Sigmoid colon (tissue), 7 donors: Measurements from ENCODE around the gene FGF22. TPM values are rescaled to one million over a fixed set of nuclear protein-coding genes. Genes with fewer than 3 reads are reported as not detected.

ENCODE experiments used
- DNase-seq: peaks from one replicate; pipeline ENCODE4 v3.0.0-alpha.2; 2019
- H3K27ac ChIP-seq, 4 donors: fragments of 200-600 bp; sonication (generic); one replicate each; pipeline ENCODE4 v1.5.1; 2016 to 2019; ENCODE audit warnings: mild to moderate bottlenecking in 1 of 4
- H3K27me3 ChIP-seq, 3 donors: fragments of 200-600 bp; sonication (generic); one replicate each; pipeline ENCODE4 v1.5.1; 2019; ENCODE audit warnings: mild to moderate bottlenecking in 1 of 3
- H3K36me3 ChIP-seq, 4 donors: fragments of 200-600 bp; sonication (generic); one replicate each; pipeline ENCODE4 v1.5.1; 2016 to 2019
- H3K4me1 ChIP-seq, 4 donors: fragments of 200-600 bp; sonication (generic); one replicate each; pipeline ENCODE4 v1.5.1; 2017 to 2019
- H3K4me3 ChIP-seq, 4 donors: fragments of 200-600 bp; sonication (generic); one replicate each; pipeline ENCODE4 v1.5.1; 2017 to 2019; ENCODE audit warnings: mild to moderate bottlenecking in 2 of 4, moderate library complexity in 1 of 4
- H3K9me3 ChIP-seq, 4 donors: fragments of 200-600 bp in 3 of 4; sonication (generic) in 3 of 4; one replicate each; pipeline versions ENCODE4 v1.5.1 to v1.6.1; 2013 to 2019
- EP300 ChIP-seq, 4 donors: sonication (generic); formaldehyde crosslinking; IDR thresholded peaks; one replicate each; pipeline ENCODE4 v1.6.1; 2017; ENCODE audit warnings: antibody characterized with exemption in 4 of 4
- POLR2A ChIP-seq, 2 donors: fragments of 450-650 bp; IDR thresholded peaks; one replicate each; pipeline ENCODE4 v1.6.1; 2016; ENCODE audit warnings: antibody characterized with exemption in 2 of 2, mild to moderate bottlenecking in 2 of 2, moderate library complexity in 2 of 2
- POLR2AphosphoS5 ChIP-seq, 4 donors: sonication (generic); formaldehyde crosslinking; IDR thresholded peaks; one replicate each; pipeline ENCODE4 v1.6.1; 2017; ENCODE audit warnings: antibody characterized with exemption in 4 of 4
- WGBS, 2 donors: extraction: QIAGEN DNeasy Blood & Tissue Kit; methylation state at CpG; one replicate each; pipeline ENCODE4 v1.1.7; 2013; 5-methylcytosine and 5-hydroxymethylcytosine counted together
- intact Hi-C: fragments of 100-400 bp; cut with DNase I; formaldehyde crosslinking; loops from one replicate; pipeline ENCODE4 v1.15.1; 2023
- polyA plus RNA-seq, 3 donors: library from polyadenylated mRNA; stranded (reverse); fragments of 200-250 nt; gene quantifications; one replicate each; pipeline ENCODE4 v1.2.3, GENCODE V29; 2013
- total RNA-seq, 4 donors: library from RNA; depleted of rRNA; stranded (reverse); fragments of >200 nt; gene quantifications; one replicate each; pipeline ENCODE4 v1.1.0, GENCODE V29; 2016
- TF ChIP-seq, protein P1 (sequence below), 4 experiments: fragments of 450-650 bp in 3 of 4; fragments of 200-600 bp in 1 of 4; IDR thresholded peaks; one replicate each; pipeline ENCODE4 v1.5.1; 2016 to 2019; ENCODE audit warnings: antibody characterized with exemption in 4 of 4, mild to moderate bottlenecking in 3 of 4, moderate library complexity in 2 of 4
- donor health status: healthy with polysubstance abuse.
- donor health status: Bipolar disorder and iron deficiency.
- donor health status: healthy.

The FGF22 gene
- total RNA-seq = 1 to 10 TPM in 1 of 4 donors, under 1 TPM in 1, not detected in 2; 0.99 to 1.7 TPM
- under 1 TPM in 1 of 3 donors, not detected in 2; 0.20 TPM for polyA plus RNA-seq

DNA sequence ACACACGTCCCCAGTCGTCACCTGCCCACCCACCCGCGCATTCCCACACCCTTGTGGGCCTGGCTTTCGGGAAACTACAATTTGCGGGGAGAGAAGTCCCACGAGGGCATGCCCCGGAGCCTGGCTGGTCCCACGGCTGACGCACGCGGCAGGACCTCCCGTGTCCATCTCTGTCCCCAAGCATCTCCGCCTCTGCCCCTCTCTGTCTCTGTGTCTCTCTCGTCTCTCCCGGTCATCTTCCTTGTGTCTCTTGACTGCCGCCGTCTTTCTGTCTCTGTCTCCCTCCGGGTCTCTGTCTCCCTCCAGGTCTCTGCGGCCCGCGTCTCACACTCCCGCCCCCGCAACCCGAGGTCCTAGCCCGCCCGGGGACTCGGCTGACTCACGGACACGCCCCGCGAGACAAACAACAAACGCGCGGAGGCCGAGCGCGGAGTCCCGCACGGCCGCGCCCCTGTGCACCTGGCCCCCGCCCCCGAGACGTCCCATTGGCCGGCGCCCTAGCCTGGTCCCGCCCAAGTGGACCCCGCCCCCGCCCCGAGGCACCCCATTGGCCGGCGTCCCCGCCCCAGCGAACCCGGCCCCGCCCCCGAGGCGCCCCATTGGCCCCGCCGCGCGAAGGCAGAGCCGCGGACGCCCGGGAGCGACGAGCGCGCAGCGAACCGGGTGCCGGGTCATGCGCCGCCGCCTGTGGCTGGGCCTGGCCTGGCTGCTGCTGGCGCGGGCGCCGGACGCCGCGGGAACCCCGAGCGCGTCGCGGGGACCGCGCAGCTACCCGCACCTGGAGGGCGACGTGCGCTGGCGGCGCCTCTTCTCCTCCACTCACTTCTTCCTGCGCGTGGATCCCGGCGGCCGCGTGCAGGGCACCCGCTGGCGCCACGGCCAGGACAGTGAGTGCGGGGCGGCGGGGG is at the start of gene FGF22:
TSS of gene FGF22 (plus strand) at position 627 of the 908 bp plus-strand sequence. CDS start at position 674, 47 bp downstream.
- H3K27me3 ChIP-seq = no peaks in the 10 kb centered on the region
- H3K4me3 ChIP-seq = peak within 1 kb of the TSS; percentile 27 to 48 (median 45)
- 5% methylated on average over 109 of the region's 109 CpGs for WGBS, 2 donors
- DNase-seq = peak; percentile 96
- no peaks in the 10 kb centered on the region for H3K9me3 ChIP-seq
- TF ChIP-seq POLR2A (IDR thresholded peaks at IDR 0.05) (no peak), POLR2AphosphoS5 (IDR thresholded peaks at IDR 0.05) (no peak), EP300 (IDR thresholded peaks at IDR 0.05) (no peak)
- TF ChIP-seq, protein P1, sequence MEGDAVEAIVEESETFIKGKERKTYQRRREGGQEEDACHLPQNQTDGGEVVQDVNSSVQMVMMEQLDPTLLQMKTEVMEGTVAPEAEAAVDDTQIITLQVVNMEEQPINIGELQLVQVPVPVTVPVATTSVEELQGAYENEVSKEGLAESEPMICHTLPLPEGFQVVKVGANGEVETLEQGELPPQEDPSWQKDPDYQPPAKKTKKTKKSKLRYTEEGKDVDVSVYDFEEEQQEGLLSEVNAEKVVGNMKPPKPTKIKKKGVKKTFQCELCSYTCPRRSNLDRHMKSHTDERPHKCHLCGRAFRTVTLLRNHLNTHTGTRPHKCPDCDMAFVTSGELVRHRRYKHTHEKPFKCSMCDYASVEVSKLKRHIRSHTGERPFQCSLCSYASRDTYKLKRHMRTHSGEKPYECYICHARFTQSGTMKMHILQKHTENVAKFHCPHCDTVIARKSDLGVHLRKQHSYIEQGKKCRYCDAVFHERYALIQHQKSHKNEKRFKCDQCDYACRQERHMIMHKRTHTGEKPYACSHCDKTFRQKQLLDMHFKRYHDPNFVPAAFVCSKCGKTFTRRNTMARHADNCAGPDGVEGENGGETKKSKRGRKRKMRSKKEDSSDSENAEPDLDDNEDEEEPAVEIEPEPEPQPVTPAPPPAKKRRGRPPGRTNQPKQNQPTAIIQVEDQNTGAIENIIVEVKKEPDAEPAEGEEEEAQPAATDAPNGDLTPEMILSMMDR (IDR thresholded peaks at IDR 0.05) = no peak
- H3K27ac ChIP-seq = peak within 1 kb of the TSS; percentile 29 to 67 (median 64)
- intact Hi-C loops = loop anchor here (2.0 kb wide), 1 partner anchor 23 kb away; the partner anchor contains the start of gene RNF126
- H3K36me3 ChIP-seq = no peaks in the 10 kb centered on the region
- peaks cover 0 to 22% (median 17%) of the 10 kb centered on the region in 4 donors for H3K4me1 ChIP-seq

- H3K27ac ChIP-seq = no peak overlapping the region
- TF ChIP-seq EP300 (IDR thresholded peaks at IDR 0.05) (no peak), POLR2A (IDR thresholded peaks at IDR 0.05) (no peak), POLR2AphosphoS5 (IDR thresholded peaks at IDR 0.05) (no peak)
- TF ChIP-seq, protein P1 (IDR thresholded peaks at IDR 0.05) = no peak
- no peak overlapping the region for H3K4me3 ChIP-seq
- no peaks in the 10 kb centered on the region for H3K36me3 ChIP-seq
- intact Hi-C loops = no loop called here
- no peaks in the 10 kb centered on the region for H3K9me3 ChIP-seq
- no peak for DNase-seq
- H3K4me1 ChIP-seq = peaks cover 0 to 27% (median 23%) of the 10 kb centered on the region in 4 donors
- peaks cover 35 to 79% (median 40%) of the 10 kb centered on the region in 3 donors for H3K27me3 ChIP-seq
- WGBS, 2 donors = 1% methylated on average over 50 of the region's 50 CpGs
Measured at GRCh38 chr19:590396-590745, 49.3 kb upstream of the FGF22 start.

DNA sequence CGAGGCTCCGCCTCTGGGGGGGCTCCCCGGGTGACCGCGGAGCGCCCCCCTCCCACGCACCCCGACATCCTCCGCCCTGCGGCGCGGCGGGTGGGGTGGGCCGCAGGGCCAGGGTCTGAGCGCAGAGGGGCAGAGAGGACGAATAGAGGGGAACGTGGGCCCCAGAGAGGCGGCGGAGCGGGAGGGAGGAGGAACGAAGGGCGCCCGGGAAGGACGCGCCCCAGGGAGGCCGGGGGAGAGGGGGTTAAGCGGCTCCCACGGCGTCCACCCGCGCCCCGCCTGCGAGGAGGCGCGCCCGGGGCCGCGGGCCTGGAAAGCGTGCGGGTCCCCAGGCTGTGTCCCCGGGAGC is 49.0 kb upstream of the FGF22 start:
- WGBS, 2 donors = 9% methylated on average over 41 of the region's 41 CpGs

GRCh38 chr19:591099-591958 is 48.4 kb upstream of the FGF22 start:
- intact Hi-C loops = no loop called here
- peaks cover 33 to 70% (median 40%) of the 10 kb centered on the region in 3 donors for H3K27me3 ChIP-seq

More for the DNA sequence above, 49.0 kb upstream of the FGF22 start:
- intact Hi-C loops = no loop called here
- peaks cover 0 to 27% (median 23%) of the 10 kb centered on the region in 4 donors for H3K4me1 ChIP-seq
- no peaks in the 10 kb centered on the region for H3K9me3 ChIP-seq
- no peaks in the 10 kb centered on the region for H3K36me3 ChIP-seq
- peaks cover 33 to 77% (median 40%) of the 10 kb centered on the region in 3 donors for H3K27me3 ChIP-seq
- no peak overlapping the region for H3K4me3 ChIP-seq
- TF ChIP-seq, protein P1 (IDR thresholded peaks at IDR 0.05) = no peak
- TF ChIP-seq POLR2AphosphoS5 (IDR thresholded peaks at IDR 0.05) = no peak
- no peak for TF ChIP-seq POLR2A (IDR thresholded peaks at IDR 0.05)
- no peak for TF ChIP-seq EP300 (IDR thresholded peaks at IDR 0.05)
- no peak for DNase-seq
- no peak overlapping the region for H3K27ac ChIP-seq

More at GRCh38 chr19:591099-591958, 48.4 kb upstream of the FGF22 start:
- no peak for DNase-seq
- Histone ChIP-seq H3K9me3 (no peaks in the 10 kb centered on the region), H3K36me3 (no peaks in the 10 kb centered on the region), H3K4me3 (no peak overlapping the region), H3K4me1 (peaks cover 0 to 27% (median 23%) of the 10 kb centered on the region in 4 donors), H3K27ac (no peak overlapping the region)
- TF ChIP-seq EP300 (IDR thresholded peaks at IDR 0.05) (no peak), POLR2A (IDR thresholded peaks at IDR 0.05) (no peak), POLR2AphosphoS5 (IDR thresholded peaks at IDR 0.05) (no peak)
- TF ChIP-seq, protein P1 (IDR thresholded peaks at IDR 0.05) = no peak
- WGBS, 2 donors = 35 to 39% methylated on average over 75 of the region's 75 CpGs
